HG02588 (cell line): ENCODE data around the gene ATP13A3.

ENCODE experiments used
- ATAC-seq: cut with Tn5 transposase; IDR thresholded peaks from one replicate; pipeline ENCODE4 v1.9.1; 2021; ENCODE audit warnings: mild to moderate bottlenecking, moderate library complexity; ENCODE audit not compliant: unreplicated experiment

ATP13A3 gene

GRCh38 chr3:194375473-194376240, 111.1 kb downstream of the ATP13A3 start:
- ATAC-seq, result no peak

DNA sequence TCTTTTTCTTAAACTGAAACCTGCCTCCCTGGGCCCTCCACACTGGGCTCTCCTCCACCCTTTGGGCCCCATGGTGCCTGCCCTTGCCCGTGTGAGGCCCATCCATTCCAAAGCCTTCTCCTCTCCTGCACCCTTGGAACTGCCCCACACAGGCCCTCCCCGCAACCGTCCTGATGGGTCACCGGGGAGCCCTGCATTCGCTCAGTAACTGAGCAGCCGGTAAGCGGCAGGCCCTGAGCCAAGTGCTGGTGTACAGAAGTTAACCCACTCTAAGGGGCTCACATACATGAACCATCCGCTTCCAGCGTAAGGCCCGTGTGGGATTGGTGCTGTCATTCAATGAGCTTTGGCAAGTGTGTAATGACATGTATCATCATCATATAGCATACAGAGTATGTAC, 111.9 kb downstream of the ATP13A3 start:
- ATAC-seq, result no peak

GRCh38 chr3:194373899-194374298, 112.9 kb downstream of the ATP13A3 start:
- no peak for ATAC-seq

DNA sequence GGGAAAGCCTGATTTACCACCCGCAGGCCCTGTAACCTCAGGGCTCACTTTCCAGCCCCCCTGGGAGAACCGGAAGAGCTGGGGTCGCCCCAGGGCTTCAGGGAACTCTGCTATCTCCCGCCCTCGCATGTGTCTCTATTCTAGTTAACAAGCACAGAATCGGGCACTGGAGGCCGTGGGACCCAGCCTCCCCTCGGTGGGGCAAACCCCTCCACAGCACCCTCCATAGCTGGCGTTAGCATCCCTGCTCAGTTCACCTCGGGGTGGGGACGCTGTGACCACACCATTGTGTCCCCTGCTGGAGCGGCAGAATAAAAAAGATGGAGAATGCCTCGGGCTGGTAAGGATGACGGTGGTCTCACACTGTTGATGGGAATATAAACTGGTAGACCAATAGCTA, 113.8 kb downstream of the ATP13A3 start:
- ATAC-seq, result no peak

GRCh38 chr3:194370753-194371152, 116.0 kb downstream of the ATP13A3 start:
- no peak for ATAC-seq

DNA sequence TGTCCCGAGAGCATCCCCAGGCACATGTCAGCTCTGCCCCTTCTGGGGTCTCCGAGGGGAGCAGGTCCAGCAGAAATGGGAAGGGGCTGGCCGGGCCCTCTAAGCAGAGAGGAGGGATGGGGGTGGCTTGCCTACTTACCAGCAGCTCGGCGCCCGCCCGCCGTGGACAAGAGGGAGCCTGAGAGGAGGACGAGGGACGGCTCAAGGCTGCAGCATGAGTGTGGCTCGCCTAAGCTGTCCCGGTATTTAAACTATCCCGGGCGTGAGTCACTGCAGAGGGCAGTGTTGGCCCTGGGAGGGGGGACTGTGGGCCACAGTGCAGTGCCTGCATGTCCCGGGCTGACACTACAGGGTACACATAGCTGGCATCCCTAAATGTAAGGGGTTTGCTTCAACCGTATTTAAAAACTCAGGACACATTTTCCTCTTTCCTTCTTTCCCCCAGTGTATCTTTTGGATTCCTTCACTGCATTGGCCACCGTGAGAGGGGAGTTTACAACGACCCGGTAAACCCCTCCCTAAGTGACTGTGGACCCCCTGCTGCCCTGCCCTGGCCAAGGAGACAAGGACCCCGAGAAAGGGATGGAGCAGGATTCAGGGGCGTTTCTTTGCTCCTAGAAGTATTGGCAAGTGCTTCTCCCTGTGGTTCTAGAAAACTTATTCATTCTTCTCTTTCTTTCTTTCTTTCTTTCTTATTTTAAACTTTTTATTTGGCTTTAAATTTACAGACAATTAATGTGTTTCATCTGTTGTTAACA, 117.1 kb downstream of the ATP13A3 start, which contains the start of gene LRRC15:
LRRC15 (minus strand) TSS at position 222 of the 758 bp plus-strand sequence. CDS start 8,700 bp downstream, outside the sequence.
- ATAC-seq, result no peak

DNA sequence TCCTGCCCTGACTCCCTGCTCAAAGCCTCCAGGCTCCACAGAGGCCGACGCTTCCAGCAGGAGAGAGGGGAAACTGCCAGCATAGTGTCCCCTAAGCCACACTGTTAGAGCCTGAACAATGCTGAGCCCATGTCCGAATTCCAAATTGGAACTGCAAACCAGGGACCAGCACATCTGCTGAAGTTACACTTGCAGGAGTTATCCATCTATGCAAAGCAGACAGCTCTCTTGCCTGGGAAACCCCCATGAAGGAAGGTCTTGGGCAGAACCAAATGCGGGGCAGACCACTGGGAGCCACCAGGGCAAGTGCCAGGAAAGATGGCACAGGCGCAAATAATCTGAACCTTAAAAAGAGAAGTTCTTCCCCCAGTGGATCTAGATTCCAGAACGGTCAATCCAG, 117.9 kb downstream of the ATP13A3 start:
- ATAC-seq, result no peak

DNA sequence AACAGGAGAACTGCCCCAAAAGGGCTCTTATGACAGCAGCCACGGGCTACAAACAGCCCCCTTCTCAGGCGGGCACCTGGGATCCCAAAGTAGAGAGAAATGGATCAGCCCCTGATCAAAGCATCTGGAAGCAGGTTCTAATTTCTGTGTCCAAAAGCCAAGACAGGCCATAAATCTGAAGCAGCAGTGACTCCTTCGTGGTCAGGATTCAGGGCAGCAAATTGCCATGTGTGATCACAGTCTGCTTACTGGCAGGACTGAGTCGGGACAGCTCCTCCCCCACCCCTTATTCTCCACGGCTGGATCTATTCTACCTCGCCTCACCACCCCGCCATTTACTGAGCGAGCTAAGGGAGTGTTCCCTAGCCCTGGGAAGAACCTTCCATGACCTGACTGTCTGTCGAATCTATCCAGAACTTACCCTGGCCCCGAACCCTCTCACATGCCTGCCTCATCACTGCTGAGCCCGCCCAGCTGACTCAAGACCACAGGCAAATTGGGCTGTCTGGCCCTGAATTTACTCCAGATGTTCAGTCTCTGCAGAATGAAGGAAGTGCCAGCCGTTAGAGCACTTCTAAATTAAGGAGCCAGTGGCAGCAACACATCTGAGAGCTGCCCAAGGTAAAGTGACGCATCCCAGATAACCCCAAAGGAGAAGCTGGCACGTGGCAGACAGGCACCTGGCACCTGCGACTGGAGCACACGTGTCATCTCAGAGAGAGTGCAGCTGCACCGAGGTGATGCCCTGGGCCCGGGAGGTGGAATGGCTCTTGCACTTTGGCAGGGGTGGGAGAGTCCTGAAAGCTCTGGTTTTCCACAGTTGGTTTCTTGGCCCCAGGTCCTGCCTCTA, 118.6 kb downstream of the ATP13A3 start:
- ATAC-seq, result no peak

DNA sequence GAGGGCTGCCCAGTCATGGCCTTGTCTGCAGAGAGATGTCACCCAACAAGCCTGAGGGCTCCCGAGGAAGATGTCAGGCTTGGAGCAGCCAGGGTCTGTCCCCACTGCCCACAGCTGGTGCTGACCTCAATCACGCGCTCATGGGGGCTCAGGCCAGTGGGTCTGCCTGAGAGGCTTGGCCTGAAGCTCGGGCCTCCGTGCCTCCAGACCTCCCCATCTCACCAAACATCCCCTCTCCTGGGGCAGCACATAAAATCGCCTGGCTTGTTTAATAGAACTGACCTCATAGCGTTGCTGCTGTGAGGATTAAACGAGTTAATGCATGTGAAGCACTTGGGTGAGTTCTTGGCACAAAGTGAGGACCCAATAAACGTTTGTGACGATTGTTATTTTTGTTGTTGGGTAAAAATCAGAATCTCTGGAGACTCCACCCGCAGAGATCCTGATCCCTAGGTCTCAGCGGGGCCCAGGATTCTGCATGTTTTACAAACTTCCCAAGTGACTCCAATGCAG, 120.8 kb downstream of the ATP13A3 start:
- ATAC-seq, result no peak

DNA sequence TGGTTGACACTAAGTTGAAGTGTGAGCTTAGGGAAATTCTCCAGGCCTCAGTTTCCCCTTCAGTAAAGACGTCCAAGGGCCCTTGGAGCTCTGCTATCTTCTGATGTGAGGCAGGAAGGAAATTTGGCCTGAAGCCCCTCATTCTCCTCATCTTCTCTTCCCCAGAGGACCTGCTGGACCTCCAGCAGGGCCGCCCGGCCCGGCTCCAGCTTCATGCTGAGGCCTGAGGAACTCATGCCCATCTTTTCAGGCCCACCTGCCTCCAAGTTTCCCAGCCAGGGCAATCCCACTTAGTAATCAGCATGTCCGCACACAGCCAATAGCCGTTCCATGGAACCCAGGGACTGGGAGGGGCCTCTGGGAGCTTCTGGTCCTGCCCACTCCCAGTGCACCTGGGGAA, 121.3 kb downstream of the ATP13A3 start:
- no peak for ATAC-seq

DNA sequence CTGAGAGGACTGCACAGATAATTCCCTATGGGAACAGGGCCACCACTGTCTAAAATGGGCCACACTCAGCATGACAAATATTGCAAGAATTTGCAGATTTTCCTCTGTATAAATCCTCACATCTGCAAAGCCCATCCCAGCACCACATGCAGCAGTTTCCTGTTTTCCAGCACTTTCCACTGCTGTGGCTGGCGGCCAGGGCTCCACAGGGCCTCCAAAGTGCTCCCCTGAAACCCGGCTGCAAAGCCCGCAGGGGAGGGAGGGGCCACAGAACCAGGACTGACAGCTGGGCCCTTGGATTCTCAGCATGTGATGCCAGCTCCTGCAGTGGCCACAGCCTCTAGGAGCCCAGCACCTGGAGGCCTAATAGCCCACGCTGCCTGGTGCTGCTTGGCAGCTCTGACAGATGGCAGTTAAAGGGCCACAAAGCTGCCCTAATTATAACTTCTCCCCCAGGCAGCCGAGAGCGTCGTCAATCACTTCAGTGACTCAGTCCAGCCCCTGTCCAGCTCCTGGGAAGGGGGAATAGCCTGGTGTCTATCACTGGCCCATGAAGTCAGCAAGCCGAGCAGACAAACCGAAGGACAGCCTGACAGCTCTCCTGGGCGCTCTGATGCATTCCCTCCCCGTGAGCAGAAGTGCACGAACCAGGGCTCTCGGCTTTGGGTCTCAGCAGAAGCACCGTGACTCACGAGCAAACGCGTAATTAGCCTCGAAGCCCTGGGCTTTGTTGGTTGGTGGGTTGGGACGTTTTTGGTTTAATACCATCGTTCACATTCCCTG, 122.0 kb downstream of the ATP13A3 start:
- ATAC-seq, result no peak

- ATAC-seq, result no peak
Observed at GRCh38 chr3:194364314-194364651, 122.5 kb downstream of the ATP13A3 start.

DNA sequence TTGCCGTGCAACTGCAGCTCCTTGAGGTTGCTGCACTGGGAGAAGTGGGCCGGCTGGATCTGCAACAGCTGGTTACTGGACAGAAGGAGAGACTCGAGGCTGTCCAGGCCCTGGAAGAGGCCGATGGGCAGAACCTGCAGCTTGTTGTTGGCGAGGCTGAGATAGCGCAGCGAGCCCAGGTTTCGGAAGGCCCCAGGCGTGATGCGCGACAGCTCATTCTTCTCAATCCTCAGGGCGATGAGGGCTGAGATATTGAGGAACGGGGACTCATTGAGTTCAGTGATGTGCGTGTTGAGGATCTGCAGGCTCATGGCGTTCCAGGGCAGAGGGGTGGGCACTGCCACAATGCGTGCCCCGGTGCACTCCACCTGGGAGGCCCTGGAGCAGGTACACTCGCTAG, 126.2 kb downstream of the ATP13A3 start:
- no peak for ATAC-seq

- no peak for ATAC-seq
Observed at GRCh38 chr3:194357681-194358080, 129.1 kb downstream of the ATP13A3 start.

GRCh38 chr3:194355379-194355778, 131.4 kb downstream of the ATP13A3 start:
- ATAC-seq, result no peak

- no peak for ATAC-seq
Observed at GRCh38 chr3:194354315-194354714, 132.5 kb downstream of the ATP13A3 start.
